T-helper 1 cell treated with Interleukin-12 subunit alpha and Interleukin-12 subunit beta and Interleukin-4 antibody, amounts not matched to agents 30 μg/mL and 1 μg/mL, for 36 hours (primary cell): ENCODE data around the gene KLK2.

Experiments
- H3K27ac Mint-ChIP-seq: one replicate; pipeline ENCODE4 v1.8.0; 2021; ENCODE audit warnings: mild to moderate bottlenecking, mixed read lengths
- H3K27me3 Mint-ChIP-seq: one replicate; pipeline ENCODE4 v1.8.0; 2021; ENCODE audit warnings: low read depth, mixed read lengths
- H3K36me3 Mint-ChIP-seq: one replicate; pipeline ENCODE4 v1.8.0; 2021; ENCODE audit warnings: low read depth, mixed read lengths
- H3K4me1 Mint-ChIP-seq: one replicate; pipeline ENCODE4 v1.8.0; 2021; ENCODE audit warnings: low read depth, mixed read lengths
- H3K4me3 Mint-ChIP-seq: one replicate; pipeline ENCODE4 v1.8.0; 2021; ENCODE audit warnings: mild to moderate bottlenecking, moderate library complexity, mixed read lengths
- H3K9me3 Mint-ChIP-seq: one replicate; pipeline ENCODE4 v1.8.0; 2021; ENCODE audit warnings: mixed read lengths

Gene KLK2

DNA sequence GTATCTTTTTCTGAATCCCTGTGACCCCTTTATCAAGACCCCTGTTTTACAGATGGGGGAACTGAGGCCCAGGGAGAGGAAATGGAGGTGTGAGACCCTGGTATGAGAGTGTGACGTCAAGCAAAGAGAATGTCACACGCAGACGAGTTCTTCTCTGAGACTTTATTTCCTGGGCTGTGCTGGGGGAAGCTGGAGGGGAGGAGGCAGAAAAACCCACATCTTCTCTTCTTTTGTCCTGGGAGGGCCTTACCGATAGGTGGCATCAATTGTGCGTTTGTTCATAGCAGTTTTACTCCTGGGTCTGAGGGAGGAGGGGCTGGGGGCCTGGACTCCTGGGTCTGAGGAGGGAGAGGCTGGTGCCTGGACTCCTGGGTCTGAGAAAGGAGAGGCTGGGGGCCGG, 35.0 kb upstream of the KLK2 start:
- no peak overlapping the region for H3K27ac Mint-ChIP-seq
- peak overlapping the region; percentile 37 for H3K4me3 Mint-ChIP-seq
- peaks cover 30% of the 10 kb centered on the region for H3K27me3 Mint-ChIP-seq
- H3K36me3 Mint-ChIP-seq = no peaks in the 10 kb centered on the region
- H3K4me1 Mint-ChIP-seq = peaks cover 10% of the 10 kb centered on the region
- H3K9me3 Mint-ChIP-seq = peaks cover 3% of the 10 kb centered on the region

DNA sequence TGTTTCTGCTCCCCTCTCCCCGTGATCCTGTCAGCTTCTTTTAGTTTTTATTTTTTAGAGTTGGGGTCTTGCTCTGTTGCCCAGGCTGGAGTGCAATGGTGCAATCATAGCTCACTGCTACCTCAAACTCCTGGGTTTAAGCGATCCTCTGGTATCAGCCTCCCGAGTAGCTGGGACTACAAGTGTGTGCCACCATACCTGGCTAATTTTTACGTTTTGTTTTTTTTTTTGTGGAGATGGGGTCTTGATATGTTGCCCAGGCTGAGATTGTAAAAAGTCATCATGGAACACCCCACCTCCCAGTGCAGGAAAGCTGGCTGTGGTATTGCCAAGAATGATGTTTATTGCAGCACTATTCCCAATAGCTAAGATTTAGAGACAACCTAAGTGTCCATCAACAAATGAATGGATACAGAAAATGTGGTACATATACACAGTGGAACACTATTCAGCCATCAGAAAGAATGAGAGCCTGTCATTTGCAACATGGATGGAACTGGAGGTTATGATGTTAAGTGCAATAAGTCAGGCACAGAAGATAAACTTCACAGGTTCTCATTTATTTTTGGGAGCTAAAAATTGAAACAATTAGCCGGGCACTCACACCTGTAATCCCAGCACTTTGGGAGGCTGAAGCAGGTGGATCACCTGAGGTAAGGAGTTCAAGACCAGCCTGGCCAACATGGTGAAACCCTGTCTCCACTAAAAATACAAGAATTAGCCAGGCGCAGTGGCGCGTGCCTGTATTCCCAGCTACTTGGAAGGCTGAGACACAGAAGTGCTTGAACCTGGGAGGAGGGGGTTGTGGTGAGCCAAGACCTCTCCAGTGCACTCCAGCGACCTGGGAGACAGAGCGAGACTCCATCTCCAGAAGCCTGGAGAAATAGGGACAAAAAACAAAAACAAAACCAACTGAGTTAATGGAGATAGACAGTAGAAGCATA, 33.3 kb upstream of the KLK2 start:
- H3K4me1 Mint-ChIP-seq = peaks cover 10% of the 10 kb centered on the region
- H3K4me3 Mint-ChIP-seq = no peak overlapping the region
- peaks cover 8% of the 10 kb centered on the region for H3K9me3 Mint-ChIP-seq
- no peak overlapping the region for H3K27ac Mint-ChIP-seq
- H3K36me3 Mint-ChIP-seq = no peaks in the 10 kb centered on the region
- peaks cover 32% of the 10 kb centered on the region for H3K27me3 Mint-ChIP-seq

DNA sequence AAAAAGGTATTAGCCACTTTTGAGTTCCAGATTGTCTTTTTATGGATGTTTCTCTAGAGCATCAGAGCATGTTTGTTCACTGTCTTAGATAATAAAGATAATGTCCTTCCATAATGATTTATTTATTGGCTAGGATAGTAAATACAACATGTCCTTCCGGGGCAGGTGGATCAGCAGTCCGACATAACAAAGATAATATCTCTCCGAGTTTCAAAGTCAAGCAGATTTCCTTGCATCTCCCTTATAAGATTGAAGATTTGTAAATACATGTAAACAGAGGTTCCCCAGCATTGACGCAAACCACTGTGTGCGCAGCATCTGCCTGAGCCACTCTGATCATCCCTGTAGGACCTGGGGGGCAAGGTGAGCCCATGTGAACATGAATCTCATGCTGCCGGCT, 31.1 kb upstream of the KLK2 start:
- H3K27ac Mint-ChIP-seq = no peak overlapping the region
- H3K36me3 Mint-ChIP-seq = no peaks in the 10 kb centered on the region
- peaks cover 8% of the 10 kb centered on the region for H3K9me3 Mint-ChIP-seq
- H3K27me3 Mint-ChIP-seq = peaks cover 28% of the 10 kb centered on the region
- H3K4me3 Mint-ChIP-seq = no peak overlapping the region
- peaks cover 4% of the 10 kb centered on the region for H3K4me1 Mint-ChIP-seq

DNA sequence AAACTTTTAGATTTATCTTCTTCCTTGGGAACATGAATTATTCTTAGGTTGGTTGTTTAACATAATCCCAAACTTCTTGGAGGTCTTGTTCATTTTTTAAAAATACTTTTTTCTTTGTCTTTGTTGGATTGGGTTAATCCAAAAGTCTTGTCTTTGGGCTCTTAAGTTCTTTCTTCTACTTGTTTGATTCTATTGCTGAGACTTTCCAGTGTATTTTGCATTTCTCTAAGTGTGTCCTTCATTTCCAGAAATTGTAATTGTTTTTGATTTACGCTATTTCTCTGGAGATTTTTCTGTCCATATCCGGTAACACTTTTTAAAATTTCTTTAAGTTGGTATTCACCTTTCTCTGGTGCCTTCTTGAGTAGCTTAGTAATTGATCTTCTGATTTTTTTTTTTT, 30.0 kb upstream of the KLK2 start:
- peaks cover 2% of the 10 kb centered on the region for H3K4me1 Mint-ChIP-seq
- peaks cover 8% of the 10 kb centered on the region for H3K9me3 Mint-ChIP-seq
- peaks cover 21% of the 10 kb centered on the region for H3K27me3 Mint-ChIP-seq
- no peak overlapping the region for H3K27ac Mint-ChIP-seq
- no peaks in the 10 kb centered on the region for H3K36me3 Mint-ChIP-seq
- H3K4me3 Mint-ChIP-seq = no peak overlapping the region

DNA sequence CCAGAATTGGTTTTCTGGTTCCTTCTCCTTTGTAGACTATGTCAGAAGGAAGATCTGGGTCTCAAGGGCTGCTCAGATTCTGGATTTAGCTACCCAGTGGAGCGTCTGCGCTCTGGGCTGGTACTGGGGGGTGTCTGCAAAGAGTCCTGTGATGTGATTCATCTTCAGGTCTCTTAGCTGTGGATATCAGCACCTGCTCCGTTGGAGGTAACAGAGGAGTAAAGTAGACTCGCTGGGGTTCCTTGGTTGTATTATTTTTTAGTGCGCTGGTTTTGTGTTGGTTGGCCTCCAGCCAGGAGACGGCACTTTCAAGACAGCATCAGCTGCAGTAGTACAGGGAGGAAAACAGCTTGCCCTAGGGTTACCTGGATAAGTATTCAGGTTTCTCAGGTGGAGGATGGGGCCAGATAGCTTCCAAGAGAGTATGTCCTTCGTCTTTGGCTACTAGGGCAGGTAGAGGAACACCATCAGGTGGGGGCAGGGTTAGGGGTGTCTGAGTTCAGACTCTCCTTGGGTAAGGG, 29.5 kb upstream of the KLK2 start:
- no peak overlapping the region for H3K27ac Mint-ChIP-seq
- peaks cover 19% of the 10 kb centered on the region for H3K27me3 Mint-ChIP-seq
- H3K4me1 Mint-ChIP-seq = no peaks in the 10 kb centered on the region
- H3K4me3 Mint-ChIP-seq = no peak overlapping the region
- no peaks in the 10 kb centered on the region for H3K36me3 Mint-ChIP-seq
- peaks cover 8% of the 10 kb centered on the region for H3K9me3 Mint-ChIP-seq

DNA sequence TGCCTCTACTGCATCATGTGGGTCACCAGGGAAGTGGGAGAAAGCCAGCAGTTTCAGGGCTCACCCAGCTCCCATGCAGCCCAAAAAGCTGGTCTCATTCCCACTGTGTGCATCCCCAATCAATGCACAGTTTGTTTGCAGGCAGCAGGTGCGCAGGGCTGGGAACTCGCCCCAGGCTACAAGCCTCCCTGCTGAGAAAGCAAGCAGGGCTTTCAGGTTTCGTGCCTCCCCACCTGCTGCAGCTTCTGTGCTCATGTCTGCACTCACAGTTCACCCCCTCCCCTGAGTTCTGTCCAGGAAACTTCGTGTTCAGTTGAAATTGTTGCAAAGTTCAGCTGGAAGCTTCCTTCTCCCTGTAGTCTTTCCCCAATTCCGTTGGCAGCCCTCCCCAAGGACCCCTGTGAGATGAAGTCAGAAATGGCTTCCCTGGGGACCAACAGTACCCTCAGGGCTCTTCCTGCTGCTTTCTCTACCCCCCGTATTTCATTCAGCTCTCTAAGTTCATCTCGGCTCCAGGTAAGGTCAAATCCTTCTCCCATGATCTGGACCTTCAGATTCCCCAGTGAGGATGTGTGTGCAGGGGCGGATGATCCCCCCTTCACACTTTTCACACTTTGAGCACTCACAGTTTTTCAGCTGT, 28.8 kb upstream of the KLK2 start:
- Mint-ChIP-seq H3K36me3 (no peaks in the 10 kb centered on the region), H3K9me3 (peaks cover 8% of the 10 kb centered on the region), H3K4me3 (no peak overlapping the region), H3K4me1 (no peaks in the 10 kb centered on the region), H3K27me3 (peaks cover 19% of the 10 kb centered on the region), H3K27ac (no peak overlapping the region)

DNA sequence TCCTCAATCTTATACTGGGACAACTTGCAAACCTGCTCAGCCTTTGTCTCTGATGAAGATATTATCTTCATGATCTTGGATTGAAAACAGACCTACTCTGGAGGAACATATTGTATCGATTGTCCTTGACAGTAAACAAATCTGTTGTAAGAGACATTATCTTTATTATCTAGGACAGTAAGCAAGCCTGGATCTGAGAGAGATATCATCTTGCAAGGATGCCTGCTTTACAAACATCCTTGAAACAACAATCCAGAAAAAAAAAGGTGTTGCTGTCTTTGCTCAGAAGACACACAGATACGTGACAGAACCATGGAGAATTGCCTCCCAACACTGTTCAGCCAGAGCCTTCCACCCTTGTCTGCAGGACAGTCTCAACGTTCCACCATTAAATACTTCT, 22.5 kb upstream of the KLK2 start:
- H3K4me3 Mint-ChIP-seq = no peak overlapping the region
- H3K27ac Mint-ChIP-seq = no peak overlapping the region
- H3K36me3 Mint-ChIP-seq = no peaks in the 10 kb centered on the region
- no peaks in the 10 kb centered on the region for H3K9me3 Mint-ChIP-seq
- H3K4me1 Mint-ChIP-seq = no peaks in the 10 kb centered on the region
- H3K27me3 Mint-ChIP-seq = peaks cover 14% of the 10 kb centered on the region

DNA sequence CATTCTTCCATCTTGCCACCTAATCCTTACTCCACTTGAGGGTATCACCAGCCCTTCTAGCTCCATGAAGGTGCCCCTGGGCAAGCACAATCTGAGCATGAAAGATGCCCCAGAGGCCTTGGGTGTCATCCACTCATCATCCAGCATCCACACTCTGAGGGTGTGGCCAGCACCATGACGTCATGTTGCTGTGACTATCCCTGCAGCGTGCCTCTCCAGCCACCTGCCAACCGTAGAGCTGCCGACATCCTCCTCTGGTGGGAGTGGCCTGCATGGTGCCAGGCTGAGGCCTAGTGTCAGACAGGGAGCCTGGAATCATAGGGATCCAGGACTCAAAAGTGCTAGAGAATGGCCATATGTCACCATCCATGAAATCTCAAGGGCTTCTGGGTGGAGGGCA, 21.6 kb upstream of the KLK2 start:
- Mint-ChIP-seq H3K27me3 (peaks cover 18% of the 10 kb centered on the region), H3K27ac (no peak overlapping the region), H3K9me3 (no peaks in the 10 kb centered on the region), H3K4me3 (no peak overlapping the region), H3K4me1 (no peaks in the 10 kb centered on the region), H3K36me3 (no peaks in the 10 kb centered on the region)

DNA sequence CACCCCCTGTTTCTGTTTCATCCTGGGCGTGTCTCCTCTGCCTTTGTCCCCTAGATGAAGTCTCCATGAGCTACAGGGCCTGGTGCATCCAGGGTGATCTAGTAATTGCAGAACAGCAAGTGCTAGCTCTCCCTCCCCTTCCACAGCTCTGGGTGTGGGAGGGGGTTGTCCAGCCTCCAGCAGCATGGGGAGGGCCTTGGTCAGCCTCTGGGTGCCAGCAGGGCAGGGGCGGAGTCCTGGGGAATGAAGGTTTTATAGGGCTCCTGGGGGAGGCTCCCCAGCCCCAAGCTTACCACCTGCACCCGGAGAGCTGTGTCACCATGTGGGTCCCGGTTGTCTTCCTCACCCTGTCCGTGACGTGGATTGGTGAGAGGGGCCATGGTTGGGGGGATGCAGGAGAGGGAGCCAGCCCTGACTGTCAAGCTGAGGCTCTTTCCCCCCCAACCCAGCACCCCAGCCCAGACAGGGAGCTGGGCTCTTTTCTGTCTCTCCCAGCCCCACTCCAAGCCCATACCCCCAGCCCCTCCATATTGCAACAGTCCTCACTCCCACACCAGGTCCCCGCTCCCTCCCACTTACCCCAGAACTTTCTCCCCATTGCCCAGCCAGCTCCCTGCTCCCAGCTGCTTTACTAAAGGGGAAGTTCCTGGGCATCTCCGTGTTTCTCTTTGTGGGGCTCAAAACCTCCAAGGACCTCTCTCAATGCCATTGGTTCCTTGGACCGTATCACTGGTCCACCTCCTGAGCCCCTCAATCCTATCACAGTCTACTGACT, 18.4 kb upstream of the KLK2 start, which contains the start of gene KLK3:
KLK3 (plus strand) TSS at position 280 of the 775 bp plus-strand sequence; CDS start at position 321, 41 bp downstream.
- Mint-ChIP-seq H3K4me1 (no peaks in the 10 kb centered on the region), H3K27ac (peak within 1 kb of the TSS; percentile 17), H3K9me3 (no peaks in the 10 kb centered on the region), H3K36me3 (no peaks in the 10 kb centered on the region), H3K27me3 (peaks cover 31% of the 10 kb centered on the region), H3K4me3 (no peak within 1 kb of the TSS)

DNA sequence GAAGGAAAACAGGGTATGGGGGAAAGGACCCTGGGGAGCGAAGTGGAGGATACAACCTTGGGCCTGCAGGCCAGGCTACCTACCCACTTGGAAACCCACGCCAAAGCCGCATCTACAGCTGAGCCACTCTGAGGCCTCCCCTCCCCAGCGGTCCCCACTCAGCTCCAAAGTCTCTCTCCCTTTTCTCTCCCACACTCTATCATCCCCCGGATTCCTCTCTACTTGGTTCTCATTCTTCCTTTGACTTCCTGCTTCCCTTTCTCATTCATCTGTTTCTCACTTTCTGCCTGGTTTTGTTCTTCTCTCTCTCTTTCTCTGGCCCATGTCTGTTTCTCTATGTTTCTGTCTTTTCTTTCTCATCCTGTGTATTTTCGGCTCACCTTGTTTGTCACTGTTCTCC, 15.9 kb upstream of the KLK2 start:
- Mint-ChIP-seq H3K27ac (no peak overlapping the region), H3K4me1 (no peaks in the 10 kb centered on the region), H3K9me3 (peaks cover 7% of the 10 kb centered on the region), H3K4me3 (no peak overlapping the region), H3K27me3 (peaks cover 32% of the 10 kb centered on the region), H3K36me3 (no peaks in the 10 kb centered on the region)

DNA sequence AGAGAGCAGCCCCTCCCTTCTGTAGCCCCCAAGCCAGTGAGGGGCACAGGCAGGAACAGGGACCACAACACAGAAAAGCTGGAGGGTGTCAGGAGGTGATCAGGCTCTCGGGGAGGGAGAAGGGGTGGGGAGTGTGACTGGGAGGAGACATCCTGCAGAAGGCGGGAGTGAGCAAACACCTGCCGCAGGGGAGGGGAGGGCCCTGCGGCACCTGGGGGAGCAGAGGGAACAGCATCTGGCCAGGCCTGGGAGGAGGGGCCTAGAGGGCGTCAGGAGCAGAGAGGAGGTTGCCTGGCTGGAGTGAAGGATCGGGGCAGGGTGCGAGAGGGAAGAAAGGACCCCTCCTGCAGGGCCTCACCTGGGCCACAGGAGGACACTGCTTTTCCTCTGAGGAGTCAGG, 14.4 kb upstream of the KLK2 start:
- Mint-ChIP-seq H3K9me3 (peaks cover 7% of the 10 kb centered on the region), H3K36me3 (no peaks in the 10 kb centered on the region)

DNA sequence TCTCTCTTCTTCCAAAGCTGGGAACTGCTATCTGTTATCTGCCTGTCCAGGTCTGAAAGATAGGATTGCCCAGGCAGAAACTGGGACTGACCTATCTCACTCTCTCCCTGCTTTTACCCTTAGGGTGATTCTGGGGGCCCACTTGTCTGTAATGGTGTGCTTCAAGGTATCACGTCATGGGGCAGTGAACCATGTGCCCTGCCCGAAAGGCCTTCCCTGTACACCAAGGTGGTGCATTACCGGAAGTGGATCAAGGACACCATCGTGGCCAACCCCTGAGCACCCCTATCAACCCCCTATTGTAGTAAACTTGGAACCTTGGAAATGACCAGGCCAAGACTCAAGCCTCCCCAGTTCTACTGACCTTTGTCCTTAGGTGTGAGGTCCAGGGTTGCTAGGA, 13.4 kb upstream of the KLK2 start:
- no peak overlapping the region for H3K4me3 Mint-ChIP-seq
- peaks cover 28% of the 10 kb centered on the region for H3K27me3 Mint-ChIP-seq
- H3K4me1 Mint-ChIP-seq = no peaks in the 10 kb centered on the region
- H3K36me3 Mint-ChIP-seq = no peaks in the 10 kb centered on the region
- H3K9me3 Mint-ChIP-seq = peaks cover 7% of the 10 kb centered on the region
- H3K27ac Mint-ChIP-seq = no peak overlapping the region

More for the DNA sequence above, 14.4 kb upstream of the KLK2 start:
- Mint-ChIP-seq H3K27ac (no peak overlapping the region), H3K4me3 (no peak overlapping the region), H3K27me3 (peaks cover 28% of the 10 kb centered on the region), H3K4me1 (no peaks in the 10 kb centered on the region)

DNA sequence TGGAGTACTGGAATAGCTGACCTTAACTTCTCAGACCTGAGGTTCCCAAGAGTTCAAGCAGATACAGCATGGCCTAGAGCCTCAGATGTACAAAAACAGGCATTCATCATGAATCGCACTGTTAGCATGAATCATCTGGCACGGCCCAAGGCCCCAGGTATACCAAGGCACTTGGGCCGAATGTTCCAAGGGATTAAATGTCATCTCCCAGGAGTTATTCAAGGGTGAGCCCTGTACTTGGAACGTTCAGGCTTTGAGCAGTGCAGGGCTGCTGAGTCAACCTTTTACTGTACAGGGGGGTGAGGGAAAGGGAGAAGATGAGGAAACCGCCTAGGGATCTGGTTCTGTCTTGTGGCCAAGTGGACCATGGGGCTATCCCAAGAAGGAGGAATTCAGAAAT, 12.2 kb upstream of the KLK2 start:
- peaks cover 21% of the 10 kb centered on the region for H3K27me3 Mint-ChIP-seq
- peaks cover 7% of the 10 kb centered on the region for H3K9me3 Mint-ChIP-seq
- no peak overlapping the region for H3K27ac Mint-ChIP-seq
- H3K36me3 Mint-ChIP-seq = no peaks in the 10 kb centered on the region
- H3K4me3 Mint-ChIP-seq = no peak overlapping the region
- H3K4me1 Mint-ChIP-seq = no peaks in the 10 kb centered on the region

DNA sequence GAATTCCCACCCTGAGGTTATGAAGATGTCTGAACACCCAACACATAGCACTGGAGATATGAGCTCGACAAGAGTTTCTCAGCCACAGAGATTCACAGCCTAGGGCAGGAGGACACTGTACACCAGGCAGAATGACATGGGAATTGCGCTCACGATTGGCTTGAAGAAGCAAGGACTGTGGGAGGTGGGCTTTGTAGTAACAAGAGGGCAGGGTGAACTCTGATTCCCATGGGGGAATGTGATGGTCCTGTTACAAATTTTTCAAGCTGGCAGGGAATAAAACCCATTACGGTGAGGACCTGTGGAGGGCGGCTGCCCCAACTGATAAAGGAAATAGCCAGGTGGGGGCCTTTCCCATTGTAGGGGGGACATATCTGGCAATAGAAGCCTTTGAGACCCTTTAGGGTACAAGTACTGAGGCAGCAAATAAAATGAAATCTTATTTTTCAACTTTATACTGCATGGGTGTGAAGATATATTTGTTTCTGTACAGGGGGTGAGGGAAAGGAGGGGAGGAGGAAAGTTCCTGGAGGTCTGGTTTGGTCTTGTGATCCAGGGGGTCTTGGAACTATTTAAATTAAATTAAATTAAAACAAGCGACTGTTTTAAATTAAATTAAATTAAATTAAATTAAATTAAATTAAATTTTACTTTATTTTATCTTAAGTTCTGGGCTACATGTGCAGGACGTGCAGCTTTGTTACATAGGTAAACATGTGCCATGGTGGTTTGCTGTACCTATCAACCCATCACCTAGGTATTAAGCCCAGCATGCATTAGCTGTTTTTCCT, 11.5 kb upstream of the KLK2 start:
- H3K4me1 Mint-ChIP-seq = no peaks in the 10 kb centered on the region
- peaks cover 7% of the 10 kb centered on the region for H3K9me3 Mint-ChIP-seq
- no peaks in the 10 kb centered on the region for H3K36me3 Mint-ChIP-seq
- peaks cover 24% of the 10 kb centered on the region for H3K27me3 Mint-ChIP-seq
- H3K4me3 Mint-ChIP-seq = no peak overlapping the region
- H3K27ac Mint-ChIP-seq = no peak overlapping the region
